Smooth muscle cell (in vitro differentiated cells): ENCODE measurements around the gene NR2C2. TPM values are rescaled to one million over a fixed set of nuclear protein-coding genes. Genes with fewer than 3 reads are reported as not detected.

Experiments
- DNase-seq: peaks from one replicate; lab custom pipeline; 2025; ENCODE audit not compliant: unreplicated experiment; lab: John Stamatoyannopoulos, UW
- H2AFZ ChIP-seq: fragments of 200-600 bp; sonication (generic); 2 replicates; pipeline ENCODE4 v1.6.0; 2016; ENCODE audit warnings: antibody characterized with exemption, low read depth, mild to moderate bottlenecking
- H3F3A ChIP-seq: fragments of 200-600 bp; sonication (generic); 2 replicates; pipeline ENCODE4 v1.6.0; 2017; ENCODE audit warnings: antibody characterized with exemption, low read depth
- H3K27ac ChIP-seq: fragments of 200-600 bp; sonication (generic); 2 replicates; pipeline ENCODE4 v1.5.1; 2016; ENCODE audit warnings: low read depth, mild to moderate bottlenecking
- H3K27me3 ChIP-seq: fragments of 200-600 bp; sonication (generic); 2 replicates; pipeline ENCODE4 v1.6.1; 2016; ENCODE audit warnings: low read depth, mild to moderate bottlenecking
- H3K36me3 ChIP-seq: fragments of 200-600 bp; sonication (generic); 2 replicates; pipeline ENCODE4 v1.5.1; 2016; ENCODE audit warnings: low read depth
- H3K4me1 ChIP-seq: fragments of 200-600 bp; sonication (generic); 2 replicates; pipeline ENCODE4 v1.5.1; 2016; ENCODE audit warnings: low read depth
- H3K4me2 ChIP-seq: fragments of 200-600 bp; sonication (generic); 2 replicates; pipeline ENCODE4 v1.6.0; 2016; ENCODE audit warnings: mild to moderate bottlenecking
- H3K4me3 ChIP-seq: fragments of 200-600 bp; sonication (generic); 2 replicates; pipeline ENCODE4 v1.5.1; 2016; ENCODE audit warnings: mild to moderate bottlenecking
- H3K79me2 ChIP-seq: fragments of 200-600 bp; sonication (generic); 2 replicates; pipeline ENCODE4 v1.6.0; 2016; ENCODE audit warnings: low read depth, mild to moderate bottlenecking
- H3K9ac ChIP-seq: fragments of 200-600 bp; sonication (generic); 2 replicates; pipeline ENCODE4 v1.6.0; 2016; ENCODE audit warnings: low read depth
- H3K9me3 ChIP-seq: fragments of 200-600 bp; sonication (generic); replicated peaks from 2 replicates; pipeline ENCODE4 v1.5.1; 2016; ENCODE audit warnings: low read depth
- H4K20me1 ChIP-seq: fragments of 200-600 bp; sonication (generic); 2 replicates; pipeline ENCODE4 v1.6.0; 2016; ENCODE audit warnings: low read depth
- WGBS: methylation state at CpG from one replicate; pipeline ENCODE4 v1.1.7; 2016; ENCODE audit warnings: low lambda C conversion rate; 5-methylcytosine and 5-hydroxymethylcytosine counted together
- polyA plus RNA-seq: library from polyadenylated mRNA; unstranded; fragments of >200 nt; fragmentation: Nextera tagmentation; extraction: Ambion mirVana; gene quantifications from 2 replicates; pipeline ENCODE4 v1.2.1, GENCODE V29; 2016
- total RNA-seq: library from RNA; depleted of rRNA; stranded (reverse); fragments of >200 nt; gene quantifications from 2 replicates; pipeline ENCODE4 v1.2.3, GENCODE V29; 2014
- TF ChIP-seq, protein P1 (sequence below): fragments of 200-600 bp; sonication (generic); IDR thresholded peaks from 2 replicates; pipeline ENCODE4 v1.5.1; 2017; ENCODE audit warnings: borderline replicate concordance, mild to moderate bottlenecking, antibody characterized with exemption; ENCODE audit not compliant: insufficient read depth, poor library complexity, severe bottlenecking

Gene NR2C2
- total and polyA plus RNA-seq, 2 experiments from 2014 or later, result 11.6 to 28.5 TPM

DNA sequence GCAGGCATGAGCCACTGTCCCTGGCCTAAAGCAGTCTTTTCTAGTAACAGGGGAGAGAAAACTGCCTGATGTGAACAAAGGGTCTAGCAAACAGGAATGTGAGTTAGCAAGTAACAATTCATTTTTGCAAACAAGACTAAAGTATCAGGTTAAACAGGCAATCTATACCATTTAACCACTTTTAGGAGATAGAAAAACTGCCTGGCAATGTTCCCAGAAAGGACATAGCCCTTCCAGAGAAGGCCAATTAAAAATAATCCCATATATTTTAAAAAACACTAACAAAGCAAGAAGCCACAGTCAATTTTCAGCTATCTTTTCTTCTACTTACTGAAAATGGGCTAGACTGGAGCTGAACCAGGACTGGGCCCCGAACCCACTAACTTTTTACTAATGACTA is 145.3 kb downstream of the NR2C2 start:
- no peak overlapping the region for H3K4me2 ChIP-seq
- peaks cover 3% of the 10 kb centered on the region for H3K4me1 ChIP-seq
- peaks cover 17% of the 10 kb centered on the region for H4K20me1 ChIP-seq
- H3K4me3 ChIP-seq, result no peak overlapping the region
- H3K9ac ChIP-seq, result no peak overlapping the region
- H3K79me2 ChIP-seq, result peaks cover 10% of the 10 kb centered on the region
- no peaks in the 10 kb centered on the region for H3F3A ChIP-seq
- no peaks in the 10 kb centered on the region for H3K9me3 ChIP-seq
- TF ChIP-seq, protein P1, sequence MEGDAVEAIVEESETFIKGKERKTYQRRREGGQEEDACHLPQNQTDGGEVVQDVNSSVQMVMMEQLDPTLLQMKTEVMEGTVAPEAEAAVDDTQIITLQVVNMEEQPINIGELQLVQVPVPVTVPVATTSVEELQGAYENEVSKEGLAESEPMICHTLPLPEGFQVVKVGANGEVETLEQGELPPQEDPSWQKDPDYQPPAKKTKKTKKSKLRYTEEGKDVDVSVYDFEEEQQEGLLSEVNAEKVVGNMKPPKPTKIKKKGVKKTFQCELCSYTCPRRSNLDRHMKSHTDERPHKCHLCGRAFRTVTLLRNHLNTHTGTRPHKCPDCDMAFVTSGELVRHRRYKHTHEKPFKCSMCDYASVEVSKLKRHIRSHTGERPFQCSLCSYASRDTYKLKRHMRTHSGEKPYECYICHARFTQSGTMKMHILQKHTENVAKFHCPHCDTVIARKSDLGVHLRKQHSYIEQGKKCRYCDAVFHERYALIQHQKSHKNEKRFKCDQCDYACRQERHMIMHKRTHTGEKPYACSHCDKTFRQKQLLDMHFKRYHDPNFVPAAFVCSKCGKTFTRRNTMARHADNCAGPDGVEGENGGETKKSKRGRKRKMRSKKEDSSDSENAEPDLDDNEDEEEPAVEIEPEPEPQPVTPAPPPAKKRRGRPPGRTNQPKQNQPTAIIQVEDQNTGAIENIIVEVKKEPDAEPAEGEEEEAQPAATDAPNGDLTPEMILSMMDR, result no peak
- no peaks in the 10 kb centered on the region for H3K27me3 ChIP-seq
- DNase-seq, result no peak
- no peak overlapping the region for H3K27ac ChIP-seq
- 88% methylated on average over 1 of the region's 1 CpG for WGBS
- no peak overlapping the region for H2AFZ ChIP-seq
- H3K36me3 ChIP-seq, result peaks cover 10% of the 10 kb centered on the region

DNA sequence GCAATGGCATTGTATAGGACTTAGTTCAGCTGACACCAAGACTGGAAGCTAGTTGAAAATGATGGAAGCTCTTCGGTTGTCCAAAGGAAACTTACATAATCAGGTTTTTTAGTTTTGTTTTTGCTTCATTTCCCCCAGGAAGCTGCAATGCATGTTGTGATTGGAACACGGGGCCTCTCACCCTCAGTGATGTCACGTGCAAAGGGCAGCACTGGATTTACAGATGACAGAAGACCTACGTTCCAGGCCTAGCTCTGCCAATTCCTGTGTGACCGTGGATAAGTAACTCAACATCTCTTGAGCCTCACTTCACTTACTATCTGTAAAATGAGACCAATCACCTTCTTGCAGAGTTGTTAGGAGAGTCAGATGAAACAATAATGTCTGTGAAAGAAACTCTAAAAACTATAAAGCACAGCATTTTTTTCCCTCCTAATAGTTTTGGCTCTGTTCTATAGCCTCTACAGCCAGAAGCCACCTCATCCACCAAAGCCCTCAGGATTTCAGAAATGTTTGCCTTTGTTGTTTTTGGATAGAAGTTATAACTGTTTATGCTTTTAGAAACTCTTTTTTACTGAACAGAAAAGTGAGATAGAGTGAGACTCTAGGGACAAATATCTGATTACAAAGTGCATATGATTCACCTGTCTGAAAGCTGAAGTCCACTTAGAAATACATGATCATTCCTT is 146.9 kb downstream of the NR2C2 start:
- H3K9ac ChIP-seq, result no peak overlapping the region
- H3K36me3 ChIP-seq, result peaks cover 10% of the 10 kb centered on the region
- TF ChIP-seq, protein P1, result no peak

GRCh38 chr3:15096046-15096445 is 148.7 kb downstream of the NR2C2 start:
- Histone ChIP-seq H3K9me3 (no peaks in the 10 kb centered on the region), H3K79me2 (peaks cover 21% of the 10 kb centered on the region), H3K27ac (no peak overlapping the region), H3K4me2 (no peak overlapping the region), H3K36me3 (peaks cover 5% of the 10 kb centered on the region), H4K20me1 (peaks cover 21% of the 10 kb centered on the region), H3K4me1 (peaks cover 7% of the 10 kb centered on the region), H3K9ac (no peak overlapping the region), H3K27me3 (no peaks in the 10 kb centered on the region), H2AFZ (no peak overlapping the region), H3K4me3 (no peak overlapping the region), H3F3A (no peaks in the 10 kb centered on the region)
- 92% methylated on average over 3 of the region's 3 CpGs for WGBS
- TF ChIP-seq, protein P1, result no peak
- DNase-seq, result no peak

More for the DNA sequence above, 146.9 kb downstream of the NR2C2 start:
- no peaks in the 10 kb centered on the region for H3K9me3 ChIP-seq
- no peak overlapping the region for H2AFZ ChIP-seq
- 94% methylated on average over 5 of the region's 5 CpGs for WGBS
- H3K4me1 ChIP-seq, result peaks cover 7% of the 10 kb centered on the region
- H3F3A ChIP-seq, result no peaks in the 10 kb centered on the region
- no peak for DNase-seq
- no peak overlapping the region for H3K4me3 ChIP-seq
- no peak overlapping the region for H3K4me2 ChIP-seq
- no peak overlapping the region for H3K27ac ChIP-seq
- H3K27me3 ChIP-seq, result no peaks in the 10 kb centered on the region
- H4K20me1 ChIP-seq, result peaks cover 21% of the 10 kb centered on the region
- H3K79me2 ChIP-seq, result peaks cover 21% of the 10 kb centered on the region

GRCh38 chr3:15097891-15098290 is 150.5 kb downstream of the NR2C2 start:
- H3K4me1 ChIP-seq, result peaks cover 7% of the 10 kb centered on the region
- no peak for DNase-seq
- TF ChIP-seq, protein P1, result no peak
- H3K4me3 ChIP-seq, result peak overlapping the region; percentile 84
- 66% methylated on average over 6 of the region's 6 CpGs for WGBS
- peaks cover 21% of the 10 kb centered on the region for H4K20me1 ChIP-seq
- H3K36me3 ChIP-seq, result peaks cover 5% of the 10 kb centered on the region
- peak overlapping the region; percentile 98 for H3K9ac ChIP-seq
- no peaks in the 10 kb centered on the region for H3K9me3 ChIP-seq
- no peaks in the 10 kb centered on the region for H3K27me3 ChIP-seq
- peak overlapping the region; percentile 92 for H3K4me2 ChIP-seq
- H2AFZ ChIP-seq, result no peak overlapping the region
- H3K27ac ChIP-seq, result peak overlapping the region; percentile 51
- H3K79me2 ChIP-seq, result peaks cover 21% of the 10 kb centered on the region
- H3F3A ChIP-seq, result no peaks in the 10 kb centered on the region
